HCT116 (cell line): ENCODE measurements around the gene LMNA. TPM values are rescaled to one million over a fixed set of nuclear protein-coding genes. Genes with fewer than 3 reads are reported as not detected.

Source experiments
- ATAC-seq: fragments of 200-7000 bp; cut with Tn5 transposase; 2 replicates; pipeline ENCODE4 v1.9.1; 2020; ENCODE audit warnings: mild to moderate bottlenecking, moderate library complexity
- BruUV-seq: library from RNA; stranded (reverse); fragments of 400-500 nt; replicated peaks from 2 replicates; lab custom pipeline; 2021; lab: Mats Ljungman, UMichigan
- CTCF ChIA-PET: fragments of 300-600 bp; sonication (Branson Sonifier 250); formaldehyde crosslinking; loops from one replicate; lab custom pipeline; 2021; ENCODE audit warnings: antibody characterized with exemption; lab: Charles Lee
- POLR2A ChIA-PET: fragments of 300-600, 350-600 bp; sonication (Branson Sonifier 250); formaldehyde crosslinking; loops from one replicate; lab custom pipeline; 2021; ENCODE audit warnings: antibody characterized with exemption; lab: Charles Lee
- RAD21 ChIA-PET, 2 experiments: fragments of 300-600 bp; sonication (Branson Sonifier 250); formaldehyde crosslinking; loops; one replicate each; lab custom pipeline; 2023; ENCODE audit warnings: low total read pairs in 2 of 2; ENCODE audit not compliant: uncharacterized antibody in 2 of 2, unreplicated experiment in 2 of 2, low non-redundant PET in 1 of 2; lab: Charles Lee
- DNase-seq: peaks from one replicate; pipeline ENCODE4 v3.0.0-alpha.2; 2010; ENCODE audit warnings: low read depth, low spot score
- H2AFZ ChIP-seq: fragments of 200-600 bp; shearing (Covaris generic), sonication (generic); 2 replicates; pipeline ENCODE4 v1.6.1; 2017; ENCODE audit warnings: low read depth, mixed run types, mixed read lengths, antibody characterized with exemption, low read length; ENCODE audit not compliant: poor library complexity, severe bottlenecking
- H3K27ac ChIP-seq: 2 replicates; pipeline ENCODE4 v1.5.1; 2012; ENCODE audit warnings: low read depth, low read length
- H3K27me3 ChIP-seq: fragments of 200-600 bp; sonication (generic); 2 replicates; pipeline ENCODE4 v1.6.1; 2016; ENCODE audit warnings: mixed run types, low read length, mixed read lengths; ENCODE audit not compliant: insufficient read depth
- H3K36me3 ChIP-seq, 2 experiments: fragments of 200-500 bp in 1 of 2; fragments of 200-600 bp in 1 of 2; sonication (Bioruptor generic) in 1 of 2; sonication (generic) in 1 of 2; 2 replicates each; pipeline versions ENCODE4 v1.5.1 to v1.6.1; 2014 to 2016; ENCODE audit warnings: low read length in 2 of 2, inconsistent platforms in 1 of 2, mixed read lengths in 1 of 2, mixed run types in 1 of 2; ENCODE audit not compliant: insufficient read depth in 2 of 2, control insufficient read depth in 1 of 2
- H3K4me1 ChIP-seq, 2 experiments: fragments of 200-600 bp in 1 of 2; sonication (generic) in 1 of 2; 2 replicates each; pipeline versions ENCODE4 v1.5.1 to v1.6.1; 2012 to 2017; ENCODE audit warnings: low read length in 2 of 2, inconsistent platforms in 1 of 2, mild to moderate bottlenecking in 1 of 2, mixed read lengths in 1 of 2, mixed run types in 1 of 2, moderate library complexity in 1 of 2; ENCODE audit not compliant: insufficient read depth in 2 of 2, control insufficient read depth in 1 of 2
- H3K4me2 ChIP-seq: fragments of 200-600 bp; sonication (generic); 2 replicates; pipeline ENCODE4 v1.6.1; 2017; ENCODE audit warnings: mixed run types, low read length, mixed read lengths
- H3K4me3 ChIP-seq, 2 experiments: fragments of 200-600 bp in 1 of 2; sonication (generic) in 1 of 2; replicated peaks in 1 of 2; 2 replicates each; pipeline ENCODE4 v1.5.1; 2011 to 2016; ENCODE audit warnings: low read length in 2 of 2, control low read depth in 1 of 2, low read depth in 1 of 2, mild to moderate bottlenecking in 1 of 2, mixed read lengths in 1 of 2, mixed run types in 1 of 2
- H3K79me2 ChIP-seq: fragments of 200-600 bp; sonication (generic); 2 replicates; pipeline ENCODE4 v1.6.1; 2017; ENCODE audit warnings: mild to moderate bottlenecking, mixed run types, low read length, moderate library complexity, mixed read lengths; ENCODE audit not compliant: insufficient read depth
- H3K9ac ChIP-seq: fragments of 200-600 bp; sonication (generic); 2 replicates; pipeline ENCODE4 v1.6.1; 2016; ENCODE audit warnings: low read length, mixed read lengths
- H3K9me2 ChIP-seq: fragments of 200-600 bp; sonication (generic), shearing (Covaris generic); 2 replicates; pipeline ENCODE4 v1.6.1; 2017; ENCODE audit warnings: mixed run types, mild to moderate bottlenecking, moderate library complexity; ENCODE audit not compliant: insufficient read depth
- H3K9me3 ChIP-seq, 2 experiments: fragments of 200-500 bp in 1 of 2; fragments of 200-600 bp in 1 of 2; sonication (Bioruptor generic) in 1 of 2; sonication (generic) in 1 of 2; 2 replicates each; pipeline ENCODE4 v1.6.1; 2014 to 2017; ENCODE audit warnings: low read length in 2 of 2, mixed read lengths in 2 of 2, inconsistent platforms in 1 of 2, low read depth in 1 of 2, mild to moderate bottlenecking in 1 of 2, mixed run types in 1 of 2, moderate library complexity in 1 of 2; ENCODE audit not compliant: control insufficient read depth in 1 of 2, insufficient read depth in 1 of 2
- H4K20me1 ChIP-seq: fragments of 200-600 bp; sonication (generic), shearing (Covaris generic); 2 replicates; pipeline ENCODE4 v1.6.1; 2017; ENCODE audit warnings: mixed run types, mild to moderate bottlenecking, moderate library complexity; ENCODE audit not compliant: insufficient read depth
- CBX3 ChIP-seq: IDR thresholded peaks from 2 replicates; pipeline ENCODE4 v1.6.1; 2012; ENCODE audit warnings: low read depth
- CEBPB ChIP-seq: IDR thresholded peaks from 2 replicates; pipeline ENCODE4 v1.6.1; 2012; ENCODE audit warnings: low read depth
- EGR1 ChIP-seq: IDR thresholded peaks from 2 replicates; pipeline ENCODE4 v1.6.1; 2012; ENCODE audit warnings: low read depth
- FOSL1 ChIP-seq: IDR thresholded peaks from 2 replicates; pipeline ENCODE4 v1.6.1; 2012; ENCODE audit warnings: low read depth
- SIN3A ChIP-seq: IDR thresholded peaks from 2 replicates; pipeline ENCODE4 v1.6.1; 2012; ENCODE audit warnings: low read depth
- SRF ChIP-seq: IDR thresholded peaks from 2 replicates; pipeline ENCODE4 v1.6.1; 2012; ENCODE audit warnings: low read depth
- ZFX ChIP-seq: fragments of 450-650 bp; IDR thresholded peaks from 2 replicates; pipeline ENCODE4 v1.6.1; 2017
- ZNF274 ChIP-seq: fragments of 200-500 bp; sonication (Bioruptor generic); IDR thresholded peaks from 2 replicates; pipeline ENCODE4 v1.6.1; 2014; ENCODE audit warnings: mild to moderate bottlenecking, low read depth, low read length, inconsistent platforms
- intact Hi-C: fragments of 100-400 bp; cut with micrococcal nuclease; formaldehyde crosslinking; loops from 2 replicates; pipeline ENCODE4 v1.10.0; 2022
- total RNA-seq: library from RNA; stranded (reverse); gene quantifications from one replicate; pipeline ENCODE4 v1.2.1, GENCODE V29; 2021; ENCODE audit not compliant: unreplicated experiment
- TF ChIP-seq, protein P1 (sequence below), 3 experiments: fragments of 200-600 bp in 1 of 3; sonication (generic) in 1 of 3; IDR thresholded peaks in 2 of 3; conservative IDR thresholded peaks in 1 of 3; 2 replicates each; pipeline ENCODE4 v1.5.1; 2012 to 2017; ENCODE audit warnings: low read depth in 2 of 3, low read length in 2 of 3, antibody characterized with exemption in 1 of 3, borderline replicate concordance in 1 of 3, control low read depth in 1 of 3, mild to moderate bottlenecking in 1 of 3, mixed read lengths in 1 of 3, mixed run types in 1 of 3, moderate library complexity in 1 of 3; ENCODE audit not compliant: insufficient read depth in 1 of 3

LMNA gene
- total RNA-seq, 1 experiment from 2014 or later: 528 TPM

- TF ChIP-seq FOSL1: no peak
These were observed 30.4 kb upstream of the LMNA start (continued) for GRCh38 chr1:156083800-156084790.

DNA sequence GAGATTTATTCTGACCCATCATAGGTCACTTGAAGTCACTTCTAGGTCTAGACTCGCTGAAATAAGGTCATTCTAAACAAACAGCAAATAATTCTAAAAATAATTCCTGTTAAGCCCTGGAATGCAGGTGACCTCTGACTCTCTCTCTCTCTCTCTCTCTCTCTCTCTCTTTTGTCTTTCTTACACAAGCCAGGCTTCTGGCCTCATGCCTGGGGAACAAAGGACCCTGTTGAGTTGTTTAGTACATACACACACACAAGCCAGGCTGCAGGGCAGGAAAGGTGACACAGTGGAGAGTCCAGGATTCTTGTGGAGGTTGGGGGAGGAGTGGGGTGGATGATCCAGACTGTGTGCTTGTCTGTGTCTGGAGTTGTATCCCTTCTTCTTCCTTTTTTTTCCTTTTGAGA, 28.3 kb upstream of the LMNA start:
- Histone ChIP-seq H4K20me1 (no peaks in the 10 kb centered on the region), H3K9me2 (no peaks in the 10 kb centered on the region), H3K9ac (no peak overlapping the region), H3K4me3 (no peak overlapping the region), H3K4me2 (peak overlapping the region; percentile 2; the same call in 1 of the 2 replicates), H3K4me1 (peaks cover 14 to 38% of the 10 kb centered on the region in 2 experiments; a peak in 3 of 4 replicates), H3K9me3 (no peaks in the 10 kb centered on the region), H3K27ac (no peak overlapping the region), H3K27me3 (no peaks in the 10 kb centered on the region), H3K79me2 (no peaks in the 10 kb centered on the region), H2AFZ (no peak overlapping the region), H3K36me3 (no peaks in the 10 kb centered on the region)
- DNase-seq (no peak), ATAC-seq (no peak)
- intact Hi-C loops: no loop called here
- RAD21 ChIA-PET: no interaction called here
- CTCF ChIA-PET: no interaction called here
- BruUV-seq: no TSS peak
- POLR2A ChIA-PET: no interaction called here
- TF ChIP-seq EGR1: no peak
- TF ChIP-seq CEBPB: no peak
- TF ChIP-seq CBX3: no peak
- TF ChIP-seq SIN3A: no peak
- TF ChIP-seq SRF: no peak
- TF ChIP-seq ZFX: no peak
- TF ChIP-seq ZNF274: no peak
- TF ChIP-seq, protein P1, sequence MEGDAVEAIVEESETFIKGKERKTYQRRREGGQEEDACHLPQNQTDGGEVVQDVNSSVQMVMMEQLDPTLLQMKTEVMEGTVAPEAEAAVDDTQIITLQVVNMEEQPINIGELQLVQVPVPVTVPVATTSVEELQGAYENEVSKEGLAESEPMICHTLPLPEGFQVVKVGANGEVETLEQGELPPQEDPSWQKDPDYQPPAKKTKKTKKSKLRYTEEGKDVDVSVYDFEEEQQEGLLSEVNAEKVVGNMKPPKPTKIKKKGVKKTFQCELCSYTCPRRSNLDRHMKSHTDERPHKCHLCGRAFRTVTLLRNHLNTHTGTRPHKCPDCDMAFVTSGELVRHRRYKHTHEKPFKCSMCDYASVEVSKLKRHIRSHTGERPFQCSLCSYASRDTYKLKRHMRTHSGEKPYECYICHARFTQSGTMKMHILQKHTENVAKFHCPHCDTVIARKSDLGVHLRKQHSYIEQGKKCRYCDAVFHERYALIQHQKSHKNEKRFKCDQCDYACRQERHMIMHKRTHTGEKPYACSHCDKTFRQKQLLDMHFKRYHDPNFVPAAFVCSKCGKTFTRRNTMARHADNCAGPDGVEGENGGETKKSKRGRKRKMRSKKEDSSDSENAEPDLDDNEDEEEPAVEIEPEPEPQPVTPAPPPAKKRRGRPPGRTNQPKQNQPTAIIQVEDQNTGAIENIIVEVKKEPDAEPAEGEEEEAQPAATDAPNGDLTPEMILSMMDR (IDR thresholded peaks at IDR 0.05 in 2 of 3, conservative IDR thresholded peaks at IDR 0.05 in 1 of 3; ENCODE audit: borderline replicate concordance in 1 of 3, insufficient read depth in 1 of 3, low read depth in 2 of 3, low read length in 2 of 3): no peak
